GM12891 (cell line): ENCODE results near the gene TFPT.

Source experiments
- POLR2A ChIP-seq: IDR thresholded peaks from 2 replicates; pipeline ENCODE4 v1.6.1; 2011; ENCODE audit warnings: low read depth, low read length, control low read depth
- POLR2AphosphoS5 ChIP-seq: IDR thresholded peaks from 2 replicates; pipeline ENCODE4 v1.6.1; 2011; ENCODE audit warnings: low read depth, low read length, control low read depth
- POU2F2 ChIP-seq: IDR thresholded peaks from 2 replicates; pipeline ENCODE4 v1.6.1; 2011; ENCODE audit warnings: low read depth, mild to moderate bottlenecking, control low read depth, low read length, moderate library complexity

- TF ChIP-seq POU2F2 (no peak), POLR2AphosphoS5 (no peak), POLR2A (no peak)
Measured at GRCh38 chr19:54128796-54129616, 13.5 kb upstream of the TFPT start.
